K562 (cell line): Measurements from ENCODE around the gene PRC1. TPM values are rescaled to one million over a fixed set of nuclear protein-coding genes. Genes with fewer than 3 reads are reported as not detected.

Experiments
- ATF6 ChIP-seq: sonication (generic); formaldehyde crosslinking; IDR thresholded peaks from 2 replicates; pipeline ENCODE4 v1.4.0; 2020; ENCODE audit warnings: mild to moderate bottlenecking, missing genetic modification reagents
- CXXC5 ChIP-seq: fragments of 250-450 bp; sonication (Bioruptor Pico); IDR thresholded peaks from 2 replicates; pipeline ENCODE4 v1.8.0; 2022; ENCODE audit warnings: inconsistent platforms, mild to moderate bottlenecking, moderate library complexity
- GATA2 ChIP-seq: sonication (generic); formaldehyde crosslinking; IDR thresholded peaks from 2 replicates; pipeline ENCODE4 v1.4.0; 2020; ENCODE audit warnings: mild to moderate bottlenecking, missing genetic modification reagents
- HDGF ChIP-seq: fragments of 450-650 bp; IDR thresholded peaks from 2 replicates; pipeline ENCODE4 v1.6.1; 2016
- HMBOX1 ChIP-seq: sonication (generic); IDR thresholded peaks from 2 replicates; pipeline ENCODE4 v1.6.1; 2016
- KDM5B ChIP-seq: fragments of 200-600 bp; sonication (generic); IDR thresholded peaks from 2 replicates; pipeline ENCODE4 v1.6.1; 2012; ENCODE audit warnings: low read depth, mild to moderate bottlenecking, moderate library complexity, low read length, control low read depth, inconsistent platforms; ENCODE audit not compliant: insufficient replicate concordance
- MBD2 ChIP-seq: sonication (generic); IDR thresholded peaks from 2 replicates; pipeline ENCODE4 v1.6.1; 2016; ENCODE audit warnings: low read depth, borderline replicate concordance
- MTA3 ChIP-seq: fragments of 450-650 bp; formaldehyde crosslinking; IDR thresholded peaks from 2 replicates; pipeline ENCODE4 v1.6.1; 2017; ENCODE audit warnings: mild to moderate bottlenecking, borderline replicate concordance
- NR2C1 ChIP-seq, 2 experiments: fragments of 450-650 bp; IDR thresholded peaks; 2 replicates each; pipeline ENCODE4 v1.6.1; 2017; ENCODE audit warnings: mild to moderate bottlenecking in 2 of 2, antibody characterized with exemption in 1 of 2, inconsistent platforms in 1 of 2, missing compliant biosample characterization in 1 of 2, missing genetic modification characterization in 1 of 2
- SMAD1 ChIP-seq: fragments of 150-350 bp; IDR thresholded peaks from 2 replicates; pipeline ENCODE4 v1.6.1; 2014; ENCODE audit warnings: low read length, low read depth; ENCODE audit not compliant: partially characterized antibody
- TSHZ1 ChIP-seq: fragments of 250-450 bp; sonication (Bioruptor Pico); IDR thresholded peaks from 2 replicates; pipeline ENCODE4 v1.4.0; 2020; ENCODE audit warnings: mild to moderate bottlenecking, moderate library complexity
- ZC3H11A ChIP-seq: IDR thresholded peaks from 2 replicates; pipeline ENCODE4 v1.6.1; 2012; ENCODE audit warnings: low read depth, low read length, improper control_type of control experiment
- ZFP1 ChIP-seq: fragments of 450-650 bp; formaldehyde crosslinking; IDR thresholded peaks from 2 replicates; pipeline ENCODE4 v1.4.0; 2020; ENCODE audit warnings: mild to moderate bottlenecking, mixed read lengths
- ZNF174 ChIP-seq: fragments of 250-450 bp; sonication (Bioruptor Pico); IDR thresholded peaks from 2 replicates; pipeline ENCODE4 v1.4.0; 2020; ENCODE audit warnings: mild to moderate bottlenecking
- ZNF239 ChIP-seq: fragments of 250-450 bp; sonication (Bioruptor Pico); IDR thresholded peaks from 2 replicates; pipeline ENCODE4 v1.4.0; 2020; ENCODE audit warnings: mild to moderate bottlenecking
- ZNF384 ChIP-seq: IDR thresholded peaks from 2 replicates; pipeline ENCODE4 v1.6.1; 2012; ENCODE audit warnings: low read depth, low read length, improper control_type of control experiment
- ZNF395 ChIP-seq: fragments of 200-800 bp; sonication (Bioruptor generic); IDR thresholded peaks from 2 replicates; pipeline ENCODE4 v1.6.1; 2017; ENCODE audit warnings: missing genetic modification characterization, missing compliant biosample characterization
- ZNF57 ChIP-seq: fragments of 450-650 bp; formaldehyde crosslinking; IDR thresholded peaks from 2 replicates; pipeline ENCODE4 v1.4.0; 2020; ENCODE audit warnings: mild to moderate bottlenecking, moderate library complexity
- ZNF644 ChIP-seq: fragments of 200-800 bp; sonication (Bioruptor generic); IDR thresholded peaks from 2 replicates; pipeline ENCODE4 v1.6.1; 2016; ENCODE audit warnings: low read depth, missing genetic modification characterization, missing compliant biosample characterization
- polyA plus RNA-seq, 8 experiments: library from polyadenylated mRNA; depleted of rRNA in 4 of 8; stranded (reverse) in 5 of 8; unstranded in 3 of 8; fragments of >200 nt; fragmentation: Nextera tagmentation in 2 of 8; fragmentation: Illumina TruSeq in 1 of 8; extraction: Ambion mirVana in 2 of 8; extraction: Trizol in 1 of 8; gene quantifications; 2 replicates each; pipeline versions ENCODE4 v1.2.1 to v1.2.3, GENCODE V29; 2011 to 2014; ENCODE audit warnings: inconsistent platforms in 1 of 8, missing spikeins in 1 of 8
- total RNA-seq, 7 experiments: library from RNA; depleted of rRNA in 6 of 7; stranded (reverse); fragments of >200 nt in 6 of 7; fragmentation: Illumina TruSeq in 2 of 7; extraction: Trizol in 2 of 7; gene quantifications; 2 replicates each; pipeline versions ENCODE4 v1.2.1 to v1.2.3, GENCODE V29; 2011 to 2021; ENCODE audit warnings: low replicate concordance in 1 of 7

Gene PRC1
- total and polyA plus RNA-seq, 9 of the 15 experiments (the other 6 are each of a cell fraction or from before 2014, with no cell fraction given), result 156 to 391 (median 240) TPM

GRCh38 chr15:91022075-91022831 lies 27.9 kb upstream of the PRC1 start, which contains the start of gene VPS33B (continued):
- TF ChIP-seq ZNF384, result peak; percentile 88
- peak; percentile 80 for TF ChIP-seq KDM5B
- no peak for TF ChIP-seq ZC3H11A
- TF ChIP-seq MBD2, result peak; percentile 48; the same call in 1 of the 2 replicates
- TF ChIP-seq HMBOX1, result no peak
- TF ChIP-seq HDGF, result no peak
- TF ChIP-seq MTA3, result peak; percentile 98
- peak; percentile 94; the same call in 1 of the 2 replicates for TF ChIP-seq ATF6 (CRISPR knock-in tag)
- no peak for TF ChIP-seq ZFP1 (CRISPR knock-in tag)
- peak; percentile 22; the same call in 1 of the 2 replicates for TF ChIP-seq GATA2 (CRISPR knock-in tag)
- no peak for TF ChIP-seq ZNF174 (CRISPR knock-in tag)
- no peak for TF ChIP-seq TSHZ1 (CRISPR knock-in tag)
- TF ChIP-seq CXXC5 (CRISPR knock-in tag), result peak; percentile 88
- TF ChIP-seq ZNF644 (tag), result no peak
- no peak for TF ChIP-seq ZNF57 (CRISPR knock-in tag)
- TF ChIP-seq ZNF239 (CRISPR knock-in tag), result no peak
- TF ChIP-seq SMAD1, result peak; percentile 40
- no peak for TF ChIP-seq NR2C1 (IDR thresholded peaks at IDR 0.05)
- TF ChIP-seq NR2C1 (tag; IDR thresholded peaks at IDR 0.05), result no peak
- TF ChIP-seq ZNF395 (CRISPR knock-in tag), result peak; percentile 56; the same call in 1 of the 2 replicates
